K562 (cell line): ENCODE results near the gene KIAA2012. TPM values are rescaled to one million over a fixed set of nuclear protein-coding genes. Genes with fewer than 3 reads are reported as not detected.

Experiments used
- EZH2 ChIP-seq: IDR thresholded peaks from 2 replicates; pipeline ENCODE4 v1.6.1; 2012; ENCODE audit warnings: low read depth, mild to moderate bottlenecking, inconsistent platforms, low read length, borderline replicate concordance
- GABPA ChIP-seq: fragments of 200-800 bp; sonication (Bioruptor generic); conservative IDR thresholded peaks from 2 replicates; pipeline ENCODE4 v1.6.1; 2016; ENCODE audit warnings: low read depth, missing genetic modification characterization, missing compliant biosample characterization
- HDAC1 ChIP-seq, 2 experiments: fragments of 450-650 bp; IDR thresholded peaks; 2 replicates each; pipeline ENCODE4 v1.6.1; 2016 to 2017; ENCODE audit warnings: inconsistent platforms in 1 of 2, mild to moderate bottlenecking in 1 of 2, moderate library complexity in 1 of 2
- HEY1 ChIP-seq: fragments of 250-450 bp; sonication (Bioruptor Pico); IDR thresholded peaks from 2 replicates; pipeline ENCODE4 v1.5.0; 2020; ENCODE audit warnings: mild to moderate bottlenecking, moderate library complexity, borderline replicate concordance
- JUN ChIP-seq, 2 experiments: sonication (generic) in 1 of 2; formaldehyde crosslinking in 1 of 2; IDR thresholded peaks; 2 replicates each; pipeline versions ENCODE4 v1.6.1 to v1.8.0; 2012 to 2022; ENCODE audit warnings: borderline replicate concordance in 2 of 2, mild to moderate bottlenecking in 2 of 2, improper control_type of control experiment in 1 of 2, low read depth in 1 of 2, low read length in 1 of 2, missing genetic modification reagents in 1 of 2
- MEF2A ChIP-seq: IDR thresholded peaks from 2 replicates; pipeline ENCODE4 v1.6.1; 2011; ENCODE audit warnings: low read depth, mild to moderate bottlenecking, low read length, moderate library complexity; ENCODE audit not compliant: control insufficient read depth
- NFE2 ChIP-seq: IDR thresholded peaks from 2 replicates; pipeline ENCODE4 v1.6.1; 2014; ENCODE audit warnings: antibody characterized with exemption, low read depth
- PURB ChIP-seq: sonication (generic); formaldehyde crosslinking; IDR thresholded peaks from 2 replicates; pipeline ENCODE4 v1.9.0; 2021; ENCODE audit warnings: low read depth, mild to moderate bottlenecking, missing genetic modification reagents
- RAD51 ChIP-seq: fragments of 450-650 bp; IDR thresholded peaks from 2 replicates; pipeline ENCODE4 v1.7.1; 2016; ENCODE audit warnings: low read depth, mild to moderate bottlenecking, borderline replicate concordance
- SMAD4 ChIP-seq: fragments of 250-450 bp; sonication (Bioruptor Pico); conservative IDR thresholded peaks from 2 replicates; pipeline ENCODE4 v1.8.0; 2021; ENCODE audit warnings: inconsistent platforms, mild to moderate bottlenecking, moderate library complexity
- SRSF3 ChIP-seq: fragments of 200-400 bp; formaldehyde crosslinking; IDR thresholded peaks from 2 replicates; pipeline ENCODE4 v1.6.1; 2016; ENCODE audit warnings: mild to moderate bottlenecking, low read length, moderate library complexity; ENCODE audit not compliant: insufficient read depth
- ZC3H4 ChIP-seq: sonication (generic); formaldehyde crosslinking; IDR thresholded peaks from 2 replicates; pipeline ENCODE4 v1.9.0; 2021; ENCODE audit warnings: missing genetic modification reagents, borderline replicate concordance
- ZKSCAN8 ChIP-seq: fragments of 200-800 bp; sonication (Bioruptor generic); IDR thresholded peaks from 2 replicates; pipeline ENCODE4 v1.6.1; 2016; ENCODE audit warnings: missing genetic modification characterization, missing compliant biosample characterization
- polyA plus RNA-seq, 8 experiments: library from polyadenylated mRNA; depleted of rRNA in 4 of 8; stranded (reverse) in 5 of 8; unstranded in 3 of 8; fragments of >200 nt; fragmentation: Nextera tagmentation in 2 of 8; fragmentation: Illumina TruSeq in 1 of 8; extraction: Ambion mirVana in 2 of 8; extraction: Trizol in 1 of 8; gene quantifications; 2 replicates each; pipeline versions ENCODE4 v1.2.1 to v1.2.3, GENCODE V29; 2011 to 2014; ENCODE audit warnings: inconsistent platforms in 1 of 8, missing spikeins in 1 of 8
- total RNA-seq, 7 experiments: library from RNA; depleted of rRNA in 6 of 7; stranded (reverse); fragments of >200 nt in 6 of 7; fragmentation: Illumina TruSeq in 2 of 7; extraction: Trizol in 2 of 7; gene quantifications; 2 replicates each; pipeline versions ENCODE4 v1.2.1 to v1.2.3, GENCODE V29; 2011 to 2021; ENCODE audit warnings: low replicate concordance in 1 of 7
- TF ChIP-seq, protein P1 (sequence below), 3 experiments: fragments of 200-800 bp in 1 of 3; fragments of 250-450 bp in 1 of 3; fragments of 450-650 bp in 1 of 3; sonication (Bioruptor Pico) in 1 of 3; sonication (Bioruptor generic) in 1 of 3; formaldehyde crosslinking in 1 of 3; IDR thresholded peaks; 2 replicates each; pipeline versions ENCODE4 v1.6.1 to v1.8.0; 2016 to 2022; ENCODE audit warnings: mild to moderate bottlenecking in 2 of 3, missing genetic modification characterization in 2 of 3, missing compliant biosample characterization in 1 of 3, moderate library complexity in 1 of 3
- TF ChIP-seq, protein P2 (sequence below): fragments of 250-450 bp; sonication (Bioruptor Pico); IDR thresholded peaks from 2 replicates; pipeline ENCODE4 v1.5.0; 2021
- TF ChIP-seq, protein P3 (sequence below): sonication (generic); formaldehyde crosslinking; IDR thresholded peaks from 2 replicates; pipeline ENCODE4 v1.8.0; 2022; ENCODE audit warnings: mild to moderate bottlenecking, missing genetic modification reagents, borderline replicate concordance
- TF ChIP-seq, protein P4 (sequence below): fragments of 450-650 bp; IDR thresholded peaks from 2 replicates; pipeline ENCODE4 v1.6.1; 2018; ENCODE audit warnings: mild to moderate bottlenecking, low read depth; ENCODE audit not compliant: partially characterized antibody
- TF ChIP-seq, protein P5 (sequence below): fragments of 450-650 bp; formaldehyde crosslinking; IDR thresholded peaks from 2 replicates; pipeline ENCODE4 v1.4.0; 2020; ENCODE audit warnings: mild to moderate bottlenecking

Gene KIAA2012
- total and polyA plus RNA-seq, 9 of the 15 experiments (the other 6 are each of a cell fraction or from before 2014, with no cell fraction given) = not detected

GRCh38 chr2:202221873-202222272 lies 148.8 kb downstream of the KIAA2012 start (continued):
- TF ChIP-seq, protein P1, sequence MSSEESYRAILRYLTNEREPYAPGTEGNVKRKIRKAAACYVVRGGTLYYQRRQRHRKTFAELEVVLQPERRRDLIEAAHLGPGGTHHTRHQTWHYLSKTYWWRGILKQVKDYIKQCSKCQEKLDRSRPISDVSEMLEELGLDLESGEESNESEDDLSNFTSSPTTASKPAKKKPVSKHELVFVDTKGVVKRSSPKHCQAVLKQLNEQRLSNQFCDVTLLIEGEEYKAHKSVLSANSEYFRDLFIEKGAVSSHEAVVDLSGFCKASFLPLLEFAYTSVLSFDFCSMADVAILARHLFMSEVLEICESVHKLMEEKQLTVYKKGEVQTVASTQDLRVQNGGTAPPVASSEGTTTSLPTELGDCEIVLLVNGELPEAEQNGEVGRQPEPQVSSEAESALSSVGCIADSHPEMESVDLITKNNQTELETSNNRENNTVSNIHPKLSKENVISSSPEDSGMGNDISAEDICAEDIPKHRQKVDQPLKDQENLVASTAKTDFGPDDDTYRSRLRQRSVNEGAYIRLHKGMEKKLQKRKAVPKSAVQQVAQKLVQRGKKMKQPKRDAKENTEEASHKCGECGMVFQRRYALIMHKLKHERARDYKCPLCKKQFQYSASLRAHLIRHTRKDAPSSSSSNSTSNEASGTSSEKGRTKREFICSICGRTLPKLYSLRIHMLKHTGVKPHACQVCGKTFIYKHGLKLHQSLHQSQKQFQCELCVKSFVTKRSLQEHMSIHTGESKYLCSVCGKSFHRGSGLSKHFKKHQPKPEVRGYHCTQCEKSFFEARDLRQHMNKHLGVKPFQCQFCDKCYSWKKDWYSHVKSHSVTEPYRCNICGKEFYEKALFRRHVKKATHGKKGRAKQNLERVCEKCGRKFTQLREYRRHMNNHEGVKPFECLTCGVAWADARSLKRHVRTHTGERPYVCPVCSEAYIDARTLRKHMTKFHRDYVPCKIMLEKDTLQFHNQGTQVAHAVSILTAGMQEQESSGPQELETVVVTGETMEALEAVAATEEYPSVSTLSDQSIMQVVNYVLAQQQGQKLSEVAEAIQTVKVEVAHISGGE (CRISPR knock-in tag; IDR thresholded peaks at IDR 0.05) = no peak
- TF ChIP-seq, protein P2, sequence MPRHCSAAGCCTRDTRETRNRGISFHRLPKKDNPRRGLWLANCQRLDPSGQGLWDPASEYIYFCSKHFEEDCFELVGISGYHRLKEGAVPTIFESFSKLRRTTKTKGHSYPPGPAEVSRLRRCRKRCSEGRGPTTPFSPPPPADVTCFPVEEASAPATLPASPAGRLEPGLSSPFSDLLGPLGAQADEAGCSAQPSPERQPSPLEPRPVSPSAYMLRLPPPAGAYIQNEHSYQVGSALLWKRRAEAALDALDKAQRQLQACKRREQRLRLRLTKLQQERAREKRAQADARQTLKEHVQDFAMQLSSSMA (CRISPR knock-in tag) = no peak
- no peak for TF ChIP-seq SMAD4 (CRISPR knock-in tag)
- TF ChIP-seq PURB = no peak
- TF ChIP-seq ZC3H4 (CRISPR knock-in tag) = no peak
- no peak for TF ChIP-seq JUN (IDR thresholded peaks at IDR 0.05; ENCODE audit: borderline replicate concordance, low read depth, low read length)
- TF ChIP-seq JUN (CRISPR knock-in tag; IDR thresholded peaks at IDR 0.05; ENCODE audit: borderline replicate concordance) = no peak
- no peak for TF ChIP-seq GABPA
- no peak for TF ChIP-seq ZKSCAN8 (CRISPR knock-in tag)
- TF ChIP-seq MEF2A = no peak
- TF ChIP-seq, protein P3, sequence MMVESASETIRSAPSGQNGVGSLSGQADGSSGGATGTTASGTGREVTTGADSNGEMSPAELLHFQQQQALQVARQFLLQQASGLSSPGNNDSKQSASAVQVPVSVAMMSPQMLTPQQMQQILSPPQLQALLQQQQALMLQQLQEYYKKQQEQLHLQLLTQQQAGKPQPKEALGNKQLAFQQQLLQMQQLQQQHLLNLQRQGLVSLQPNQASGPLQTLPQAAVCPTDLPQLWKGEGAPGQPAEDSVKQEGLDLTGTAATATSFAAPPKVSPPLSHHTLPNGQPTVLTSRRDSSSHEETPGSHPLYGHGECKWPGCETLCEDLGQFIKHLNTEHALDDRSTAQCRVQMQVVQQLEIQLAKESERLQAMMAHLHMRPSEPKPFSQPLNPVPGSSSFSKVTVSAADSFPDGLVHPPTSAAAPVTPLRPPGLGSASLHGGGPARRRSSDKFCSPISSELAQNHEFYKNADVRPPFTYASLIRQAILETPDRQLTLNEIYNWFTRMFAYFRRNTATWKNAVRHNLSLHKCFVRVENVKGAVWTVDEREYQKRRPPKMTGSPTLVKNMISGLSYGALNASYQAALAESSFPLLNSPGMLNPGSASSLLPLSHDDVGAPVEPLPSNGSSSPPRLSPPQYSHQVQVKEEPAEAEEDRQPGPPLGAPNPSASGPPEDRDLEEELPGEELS (CRISPR knock-in tag) = no peak
- no peak for TF ChIP-seq HEY1 (CRISPR knock-in tag)
- TF ChIP-seq HDAC1 (IDR thresholded peaks at IDR 0.05) = peak in 1 of 2 experiments; percentile 66; a peak in 2 of 4 replicates
- no peak for TF ChIP-seq EZH2
- no peak for TF ChIP-seq RAD51
- TF ChIP-seq, protein P4, sequence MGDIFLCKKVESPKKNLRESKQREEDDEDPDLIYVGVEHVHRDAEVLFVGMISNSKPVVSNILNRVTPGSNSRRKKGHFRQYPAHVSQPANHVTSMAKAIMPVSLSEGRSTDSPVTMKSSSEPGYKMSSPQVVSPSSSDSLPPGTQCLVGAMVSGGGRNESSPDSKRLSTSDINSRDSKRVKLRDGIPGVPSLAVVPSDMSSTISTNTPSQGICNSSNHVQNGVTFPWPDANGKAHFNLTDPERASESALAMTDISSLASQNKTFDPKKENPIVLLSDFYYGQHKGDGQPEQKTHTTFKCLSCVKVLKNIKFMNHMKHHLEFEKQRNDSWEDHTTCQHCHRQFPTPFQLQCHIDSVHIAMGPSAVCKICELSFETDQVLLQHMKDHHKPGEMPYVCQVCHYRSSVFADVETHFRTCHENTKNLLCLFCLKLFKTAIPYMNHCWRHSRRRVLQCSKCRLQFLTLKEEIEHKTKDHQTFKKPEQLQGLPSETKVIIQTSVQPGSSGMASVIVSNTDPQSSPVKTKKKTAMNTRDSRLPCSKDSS = no peak
- TF ChIP-seq NFE2 = peak; percentile 65
- TF ChIP-seq, protein P5, sequence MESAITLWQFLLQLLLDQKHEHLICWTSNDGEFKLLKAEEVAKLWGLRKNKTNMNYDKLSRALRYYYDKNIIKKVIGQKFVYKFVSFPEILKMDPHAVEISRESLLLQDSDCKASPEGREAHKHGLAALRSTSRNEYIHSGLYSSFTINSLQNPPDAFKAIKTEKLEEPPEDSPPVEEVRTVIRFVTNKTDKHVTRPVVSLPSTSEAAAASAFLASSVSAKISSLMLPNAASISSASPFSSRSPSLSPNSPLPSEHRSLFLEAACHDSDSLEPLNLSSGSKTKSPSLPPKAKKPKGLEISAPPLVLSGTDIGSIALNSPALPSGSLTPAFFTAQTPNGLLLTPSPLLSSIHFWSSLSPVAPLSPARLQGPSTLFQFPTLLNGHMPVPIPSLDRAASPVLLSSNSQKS (CRISPR knock-in tag) = no peak
- no peak for TF ChIP-seq SRSF3
